GM12874 (cell line): ENCODE results near the gene SEZ6L.

Source experiments
- TF ChIP-seq, protein P1 (sequence below): IDR thresholded peaks from 2 replicates; pipeline ENCODE4 v1.5.1; 2011; ENCODE audit warnings: low read depth, mild to moderate bottlenecking, control low read depth, low read length, moderate library complexity; ENCODE audit not compliant: insufficient read depth

SEZ6L gene

GRCh38 chr22:26333088-26333800 is 164.0 kb downstream of the SEZ6L start:
- TF ChIP-seq, protein P1, sequence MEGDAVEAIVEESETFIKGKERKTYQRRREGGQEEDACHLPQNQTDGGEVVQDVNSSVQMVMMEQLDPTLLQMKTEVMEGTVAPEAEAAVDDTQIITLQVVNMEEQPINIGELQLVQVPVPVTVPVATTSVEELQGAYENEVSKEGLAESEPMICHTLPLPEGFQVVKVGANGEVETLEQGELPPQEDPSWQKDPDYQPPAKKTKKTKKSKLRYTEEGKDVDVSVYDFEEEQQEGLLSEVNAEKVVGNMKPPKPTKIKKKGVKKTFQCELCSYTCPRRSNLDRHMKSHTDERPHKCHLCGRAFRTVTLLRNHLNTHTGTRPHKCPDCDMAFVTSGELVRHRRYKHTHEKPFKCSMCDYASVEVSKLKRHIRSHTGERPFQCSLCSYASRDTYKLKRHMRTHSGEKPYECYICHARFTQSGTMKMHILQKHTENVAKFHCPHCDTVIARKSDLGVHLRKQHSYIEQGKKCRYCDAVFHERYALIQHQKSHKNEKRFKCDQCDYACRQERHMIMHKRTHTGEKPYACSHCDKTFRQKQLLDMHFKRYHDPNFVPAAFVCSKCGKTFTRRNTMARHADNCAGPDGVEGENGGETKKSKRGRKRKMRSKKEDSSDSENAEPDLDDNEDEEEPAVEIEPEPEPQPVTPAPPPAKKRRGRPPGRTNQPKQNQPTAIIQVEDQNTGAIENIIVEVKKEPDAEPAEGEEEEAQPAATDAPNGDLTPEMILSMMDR = no peak

DNA sequence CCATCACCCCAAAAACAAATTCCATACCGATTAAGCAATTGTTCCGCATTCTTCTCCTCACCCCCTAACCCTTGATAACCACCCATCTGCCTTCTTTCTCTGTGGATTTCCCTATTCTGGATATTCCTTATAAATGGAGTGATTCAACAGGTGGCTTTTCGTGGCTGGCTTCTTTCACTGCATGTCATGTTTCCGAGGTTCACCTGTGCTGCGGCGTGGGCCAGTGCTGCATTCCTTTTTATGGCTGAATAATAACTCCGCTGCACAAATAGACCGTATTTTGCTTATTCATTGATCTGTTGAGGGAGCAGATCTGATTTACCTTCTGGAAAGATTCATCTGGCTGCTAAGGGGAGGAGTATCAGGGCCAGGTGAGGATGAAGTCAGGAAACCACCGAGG is 165.0 kb downstream of the SEZ6L start:
- TF ChIP-seq, protein P1 = no peak

DNA sequence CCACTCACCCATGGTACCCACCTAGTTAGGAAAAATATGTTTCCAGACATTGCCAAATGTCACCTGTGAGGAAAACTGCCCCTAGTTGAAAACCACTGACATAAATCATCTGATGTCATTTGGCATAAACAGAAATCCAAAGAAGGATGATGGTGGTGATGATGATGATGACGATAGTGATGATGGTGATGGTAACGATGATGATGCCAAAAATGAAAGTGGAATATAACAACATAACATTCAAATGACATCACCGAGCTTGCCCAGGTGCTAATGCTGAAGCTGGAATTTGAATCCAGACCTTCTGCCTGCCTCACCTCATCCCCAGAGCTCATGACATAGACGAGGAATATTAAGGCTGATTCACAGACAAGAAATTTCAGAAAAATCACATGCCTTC is 167.5 kb downstream of the SEZ6L start:
- TF ChIP-seq, protein P1 = no peak

GRCh38 chr22:26339755-26340154 is 170.5 kb downstream of the SEZ6L start:
- TF ChIP-seq, protein P1 = no peak

- TF ChIP-seq, protein P1 = no peak
Observed at GRCh38 chr22:26342745-26343410, 173.6 kb downstream of the SEZ6L start.

GRCh38 chr22:26345496-26345895 is 176.2 kb downstream of the SEZ6L start:
- TF ChIP-seq, protein P1 = no peak

- TF ChIP-seq, protein P1 = no peak
Observed at GRCh38 chr22:26348810-26349526, 179.7 kb downstream of the SEZ6L start.
